AG10803 (cell line): ENCODE results near the gene RIC8B.

Source experiments
- DNase-seq: peaks from one replicate; pipeline ENCODE4 v3.0.0; 2010; ENCODE audit warnings: low read depth
- H3K4me3 ChIP-seq: 2 replicates; pipeline ENCODE4 v1.5.1; 2011; ENCODE audit warnings: mild to moderate bottlenecking, low read length, control low read depth
- CTCF ChIP-seq: conservative IDR thresholded peaks from 2 replicates; pipeline ENCODE4 v1.5.1; 2011; ENCODE audit warnings: mild to moderate bottlenecking, low read length, control low read depth, inconsistent platforms

RIC8B gene

GRCh38 chr12:106758349-106759110 lies 16.0 kb upstream of the RIC8B start:
- H3K4me3 ChIP-seq, result no peak overlapping the region
- TF ChIP-seq CTCF, result no peak
- DNase-seq, result no peak

GRCh38 chr12:106759526-106760183 lies 14.8 kb upstream of the RIC8B start:
- TF ChIP-seq CTCF, result no peak
- DNase-seq, result no peak
- no peak overlapping the region for H3K4me3 ChIP-seq

- DNase-seq, result no peak
- H3K4me3 ChIP-seq, result no peak overlapping the region
- TF ChIP-seq CTCF, result no peak
Observed at GRCh38 chr12:106760184-106760531, 14.3 kb upstream of the RIC8B start.

- H3K4me3 ChIP-seq, result no peak overlapping the region
- no peak for DNase-seq
- no peak for TF ChIP-seq CTCF
Observed at GRCh38 chr12:106764220-106764619, 10.3 kb upstream of the RIC8B start.

GRCh38 chr12:106764738-106765137 lies 9.7 kb upstream of the RIC8B start:
- H3K4me3 ChIP-seq, result no peak overlapping the region
- DNase-seq, result no peak
- no peak for TF ChIP-seq CTCF

- TF ChIP-seq CTCF, result no peak
- no peak overlapping the region for H3K4me3 ChIP-seq
- no peak for DNase-seq
Observed at GRCh38 chr12:106766393-106766826, 8.1 kb upstream of the RIC8B start.

- no peak for TF ChIP-seq CTCF
- no peak for DNase-seq
- H3K4me3 ChIP-seq, result no peak overlapping the region
Observed at GRCh38 chr12:106767206-106767605, 7.3 kb upstream of the RIC8B start.
